Measurements from ENCODE around the gene ZNF592.

Gene ZNF592

DNA sequence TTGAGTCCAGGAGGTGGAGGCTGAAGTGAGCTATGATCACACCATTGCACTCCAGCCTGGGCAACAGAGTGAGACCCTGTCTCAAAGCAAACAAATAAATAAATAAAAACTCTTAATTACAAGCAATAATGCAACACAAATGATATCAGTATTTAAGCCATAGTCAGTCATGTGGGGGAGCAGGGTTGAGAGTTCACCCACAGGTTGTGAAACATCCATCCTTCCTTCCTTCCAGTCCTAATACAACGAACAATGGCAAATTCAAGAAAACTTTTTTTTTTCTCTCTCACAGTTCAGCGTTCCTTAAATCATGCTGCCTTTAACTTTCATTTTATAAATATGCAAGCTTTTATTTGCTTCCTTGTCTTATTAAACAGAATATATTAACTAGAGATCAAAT, 24.1 kb downstream of the ZNF592 start:
- CTCF ChIA-PET: no interaction called here
- POLR2A ChIA-PET: no interaction called here
- DNase-seq (ENCODE audit: extremely low spot score): no peak
- no peak for TF ChIP-seq FOXA1 (IDR thresholded peaks at IDR 0.05)
- TF ChIP-seq HDGF (IDR thresholded peaks at IDR 0.05; ENCODE audit: borderline replicate concordance): no peak
- TF ChIP-seq PKNOX1 (IDR thresholded peaks at IDR 0.05): no peak
- no peak for TF ChIP-seq ZNF384 (IDR thresholded peaks at IDR 0.05)
- no peak for TF ChIP-seq L3MBTL2 (conservative IDR thresholded peaks at IDR 0.05)
- no peak for TF ChIP-seq LEF1 (IDR thresholded peaks at IDR 0.05; ENCODE audit: borderline replicate concordance)
- no peak for TF ChIP-seq TARDBP (IDR thresholded peaks at IDR 0.05)
- TF ChIP-seq BHLHE40 (IDR thresholded peaks at IDR 0.05; ENCODE audit: borderline replicate concordance): no peak
- TF ChIP-seq FOXK2 (IDR thresholded peaks at IDR 0.05): no peak
- no peak for TF ChIP-seq ELF4 (IDR thresholded peaks at IDR 0.05)
- TF ChIP-seq SP1 (IDR thresholded peaks at IDR 0.05): no peak
- TF ChIP-seq CTBP1 (IDR thresholded peaks at IDR 0.05; ENCODE audit: borderline replicate concordance): no peak
- no peak for TF ChIP-seq ARNT (IDR thresholded peaks at IDR 0.05)

DNA sequence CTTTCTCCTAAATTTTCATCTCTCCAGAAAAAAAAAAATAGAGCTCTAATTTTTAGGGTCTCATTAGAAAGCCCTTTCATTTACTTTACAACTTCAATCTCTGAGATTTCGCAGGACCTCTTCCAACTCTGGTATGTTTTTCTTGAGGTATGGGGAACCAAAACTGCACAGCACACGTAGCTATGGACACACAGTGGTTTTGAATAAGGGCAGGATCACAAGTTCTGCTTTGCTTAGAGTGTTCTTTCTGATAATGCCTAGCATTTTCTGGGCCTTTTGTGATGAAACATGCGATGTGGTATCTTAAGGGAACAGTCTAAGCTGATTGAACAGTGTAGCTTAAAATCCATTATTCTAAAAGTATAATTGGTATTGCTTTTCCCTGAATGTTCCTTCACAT, 25.3 kb downstream of the ZNF592 start:
- no peak for DNase-seq (ENCODE audit: extremely low spot score)
- TF ChIP-seq NFRKB (IDR thresholded peaks at IDR 0.05) (no peak), PKNOX1 (IDR thresholded peaks at IDR 0.05) (no peak), SUZ12 (IDR thresholded peaks at IDR 0.05) (no peak), ARNT (IDR thresholded peaks at IDR 0.05) (no peak), HDGF (IDR thresholded peaks at IDR 0.05; ENCODE audit: borderline replicate concordance) (no peak), CTBP1 (IDR thresholded peaks at IDR 0.05; ENCODE audit: borderline replicate concordance) (no peak)
- ChIA-PET POLR2A (no interaction called here), CTCF (interaction anchor here (0.6 kb wide), 1 partner anchor 100 kb away, joined by 3 read pairs; no protein-coding TSS in a partner anchor)

- POLR2A ChIA-PET: no interaction called here
- CTCF ChIA-PET: interaction anchor here (0.6 to 0.7 kb wide), 2 partner anchors 75 to 155 kb away, joined by 3 to 5 read pairs; no protein-coding TSS in a partner anchor
- TF ChIP-seq ZNF384 (IDR thresholded peaks at IDR 0.05) (no peak), SP1 (IDR thresholded peaks at IDR 0.05) (no peak), ELF4 (IDR thresholded peaks at IDR 0.05) (no peak), L3MBTL2 (conservative IDR thresholded peaks at IDR 0.05) (no peak), FOXA1 (IDR thresholded peaks at IDR 0.05) (no peak), HDGF (IDR thresholded peaks at IDR 0.05; ENCODE audit: borderline replicate concordance) (no peak), FOXK2 (IDR thresholded peaks at IDR 0.05) (no peak), NFRKB (IDR thresholded peaks at IDR 0.05) (no peak)
- no peak for DNase-seq (ENCODE audit: extremely low spot score)
These were observed 27.6 kb downstream of the ZNF592 start for GRCh38 chr15:84775867-84776449.

DNA sequence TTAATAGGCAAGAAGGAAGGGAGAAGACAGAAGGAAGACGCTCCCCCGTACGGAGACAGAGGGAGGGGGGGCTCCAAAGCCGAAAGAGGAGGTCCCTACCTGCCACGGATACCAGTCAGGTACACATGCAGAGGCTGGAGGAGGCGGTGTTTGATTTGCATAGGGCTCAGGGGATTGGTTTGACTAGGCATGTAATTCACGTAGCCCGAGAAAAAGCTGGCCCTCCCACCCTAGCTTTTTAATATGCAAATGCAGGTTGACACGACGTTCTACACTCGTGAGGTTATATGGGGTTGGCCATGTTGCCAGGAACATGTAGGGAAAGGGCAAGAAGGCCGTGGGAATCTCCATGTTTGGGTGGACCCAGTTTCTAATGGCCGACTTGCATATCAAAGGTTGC, 29.8 kb downstream of the ZNF592 start:
- TF ChIP-seq SP1 (IDR thresholded peaks at IDR 0.05): no peak
- TF ChIP-seq TARDBP (IDR thresholded peaks at IDR 0.05): no peak
- DNase-seq (ENCODE audit: extremely low spot score): no peak
- CTCF ChIA-PET: no interaction called here
- POLR2A ChIA-PET: no interaction called here

GRCh38 chr15:84780492-84780891, 32.1 kb downstream of the ZNF592 start:
- DNase-seq (ENCODE audit: extremely low spot score): no peak
- TF ChIP-seq ZNF384 (IDR thresholded peaks at IDR 0.05): no peak
- no peak for TF ChIP-seq TARDBP (IDR thresholded peaks at IDR 0.05)
- TF ChIP-seq SP1 (IDR thresholded peaks at IDR 0.05): no peak
- no peak for TF ChIP-seq HDGF (IDR thresholded peaks at IDR 0.05; ENCODE audit: borderline replicate concordance)
- no peak for TF ChIP-seq L3MBTL2 (conservative IDR thresholded peaks at IDR 0.05)
- no peak for TF ChIP-seq PKNOX1 (IDR thresholded peaks at IDR 0.05)
- no peak for TF ChIP-seq NFRKB (IDR thresholded peaks at IDR 0.05)
- TF ChIP-seq ARNT (IDR thresholded peaks at IDR 0.05): no peak
- no peak for TF ChIP-seq LEF1 (IDR thresholded peaks at IDR 0.05; ENCODE audit: borderline replicate concordance)
- TF ChIP-seq CTBP1 (IDR thresholded peaks at IDR 0.05; ENCODE audit: borderline replicate concordance): no peak
- no peak for TF ChIP-seq FOXA1 (IDR thresholded peaks at IDR 0.05)
- TF ChIP-seq BHLHE40 (IDR thresholded peaks at IDR 0.05; ENCODE audit: borderline replicate concordance): no peak
- no peak for TF ChIP-seq SUZ12 (IDR thresholded peaks at IDR 0.05)
- TF ChIP-seq ELF4 (IDR thresholded peaks at IDR 0.05): no peak
- TF ChIP-seq FOXM1 (IDR thresholded peaks at IDR 0.05; ENCODE audit: borderline replicate concordance): no peak
- CTCF ChIA-PET: no interaction called here
- POLR2A ChIA-PET: no interaction called here

- no peak for DNase-seq (ENCODE audit: extremely low spot score)
- ChIA-PET POLR2A (no interaction called here), CTCF (no interaction called here)
- TF ChIP-seq TARDBP (IDR thresholded peaks at IDR 0.05): no peak
- TF ChIP-seq BHLHE40 (IDR thresholded peaks at IDR 0.05; ENCODE audit: borderline replicate concordance): no peak
- no peak for TF ChIP-seq LEF1 (IDR thresholded peaks at IDR 0.05; ENCODE audit: borderline replicate concordance)
- TF ChIP-seq PKNOX1 (IDR thresholded peaks at IDR 0.05): no peak
- TF ChIP-seq NFRKB (IDR thresholded peaks at IDR 0.05): no peak
- TF ChIP-seq FOXM1 (IDR thresholded peaks at IDR 0.05; ENCODE audit: borderline replicate concordance): no peak
- no peak for TF ChIP-seq CTBP1 (IDR thresholded peaks at IDR 0.05; ENCODE audit: borderline replicate concordance)
- no peak for TF ChIP-seq SUZ12 (IDR thresholded peaks at IDR 0.05)
- no peak for TF ChIP-seq ELF4 (IDR thresholded peaks at IDR 0.05)
- no peak for TF ChIP-seq ZNF384 (IDR thresholded peaks at IDR 0.05)
- no peak for TF ChIP-seq L3MBTL2 (conservative IDR thresholded peaks at IDR 0.05)
These were observed 33.1 kb downstream of the ZNF592 start for GRCh38 chr15:84781495-84781894.
